ENCODE results near the gene DGCR2. TPM values are rescaled to one million over a fixed set of nuclear protein-coding genes. Genes with fewer than 3 reads are reported as not detected.

DGCR2 gene
- total and polyA plus RNA-seq, 2 of the 4 experiments (the other 2 are of a cell fraction), result 17.2 to 35.4 TPM

DNA sequence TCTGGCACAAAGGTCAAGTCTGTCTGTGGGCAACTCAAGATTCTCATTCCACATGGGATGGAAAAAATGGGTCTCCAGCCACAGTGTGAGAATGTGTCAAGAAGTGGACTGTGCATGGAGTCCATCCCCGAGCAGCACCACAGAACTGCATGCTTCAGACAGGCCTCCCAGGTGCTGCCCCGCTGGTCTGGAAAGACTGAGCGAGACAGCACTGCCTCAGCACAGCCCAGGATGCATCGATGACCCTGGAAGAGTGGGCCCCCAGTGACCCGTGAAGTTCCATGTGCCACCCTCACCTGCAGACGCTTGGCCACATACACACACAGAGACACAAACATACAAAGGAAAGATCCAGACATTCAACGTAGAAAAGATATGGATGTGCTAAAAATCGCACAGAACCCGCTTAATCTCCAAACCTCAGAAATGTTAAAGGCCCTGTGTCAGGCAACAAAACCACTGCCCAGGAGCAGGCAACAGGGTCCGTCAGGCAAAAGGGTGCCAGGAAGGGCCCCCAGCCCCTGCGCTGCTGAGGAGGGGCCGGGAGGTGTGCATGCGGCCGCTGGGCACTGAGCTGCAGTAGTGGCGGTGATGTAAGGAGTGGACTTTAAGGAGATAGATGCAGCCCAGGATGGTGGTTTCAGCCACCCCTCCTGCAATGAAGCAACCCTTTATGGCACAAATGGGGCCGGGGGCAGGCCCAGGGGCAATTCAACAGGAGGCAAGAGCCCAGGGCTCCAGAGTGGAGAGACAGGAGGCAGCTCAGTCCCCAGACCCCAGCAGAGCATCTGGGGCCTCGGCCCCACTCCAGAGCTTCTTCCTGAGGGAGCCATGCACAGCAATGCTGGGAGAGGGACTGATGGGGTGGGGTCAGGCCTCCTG lies 84.7 kb downstream of the DGCR2 start:
- Histone ChIP-seq H2BK120ac (ENCODE audit: low read depth, low read length) (no peak overlapping the region), H2BK20ac (ENCODE audit: low read depth, low read length) (no peak overlapping the region), H3K9ac (ENCODE audit: low read depth, low read length) (no peak overlapping the region), H2AK5ac (ENCODE audit: low read depth, low read length) (no peak overlapping the region), H2AK9ac (replicated peaks; ENCODE audit: low read depth, low read length, poor library complexity) (no peak overlapping the region), H3K4me2 (ENCODE audit: low read depth, low read length) (no peak overlapping the region), H3K18ac (ENCODE audit: low read depth, low read length) (no peak overlapping the region), H4K5ac (ENCODE audit: low read depth, low read length) (no peak overlapping the region), H4K8ac (ENCODE audit: low read depth in 2 of 2, low read length in 2 of 2) (no peak overlapping the region), H3K14ac (replicated peaks; ENCODE audit: low read depth, low read length) (no peak overlapping the region), H4K20me1 (ENCODE audit: insufficient read depth, low read length) (peaks cover 17% of the 10 kb centered on the region; the same call in 1 of the 2 replicates), H3K23ac (ENCODE audit: low read depth, low read length) (no peak overlapping the region), H3K4ac (ENCODE audit: low read depth, low read length) (no peak overlapping the region), H4K91ac (ENCODE audit: insufficient read depth, low read depth, low read length) (no peak overlapping the region), H3K4me1 (ENCODE audit: control insufficient read depth, insufficient read depth, low read length) (no peaks in the 10 kb centered on the region), H3K56ac (ENCODE audit: extremely low read depth, insufficient read depth, low read length) (no peak overlapping the region), H2BK15ac (ENCODE audit: low read depth, low read length) (no peak overlapping the region), H3K79me1 (ENCODE audit: low read depth in 1 of 2, low read length in 2 of 2) (no peaks in the 10 kb centered on the region; a peak in 1 of 4 replicates), H3K4me3 (ENCODE audit: insufficient read depth, low read depth, low read length) (no peak overlapping the region), H3K36me3 (ENCODE audit: control insufficient read depth, insufficient read depth, low read length) (peaks cover 33% of the 10 kb centered on the region), H3K27me3 (ENCODE audit: control insufficient read depth, insufficient read depth, low read length) (no peaks in the 10 kb centered on the region), H2BK5ac (ENCODE audit: low read depth, low read length, poor library complexity, severe bottlenecking) (no peak overlapping the region), H2AFZ (replicated peaks; ENCODE audit: low read length, poor library complexity) (no peak overlapping the region), H3K9me3 (ENCODE audit: control insufficient read depth, insufficient read depth, low read length) (no peaks in the 10 kb centered on the region), H3K27ac (ENCODE audit: insufficient read depth, low read length) (no peak overlapping the region), H3K9me1 (ENCODE audit: insufficient read depth, low read length) (no peaks in the 10 kb centered on the region)
- no TSS peak for BruUV-seq (replicated peaks)
- in situ Hi-C loops (cut with MboI; ENCODE audit: low sequenced_read_pairs) (no loop called here), intact Hi-C loops (cut with micrococcal nuclease) (no loop called here), dilution Hi-C loops (cut with HindIII; ENCODE audit: low sequenced_read_pairs, unreplicated experiment) (no loop called here)
- TF ChIP-seq CTCF (conservative IDR thresholded peaks at IDR 0.05; ENCODE audit: low read depth, low read length), result no peak
- no peak for TF ChIP-seq POLR2A (IDR thresholded peaks at IDR 0.05; ENCODE audit: low read depth, low read length)
- TF ChIP-seq USF2 (IDR thresholded peaks at IDR 0.05; ENCODE audit: low read depth, low read length), result no peak
- no peak for TF ChIP-seq MAFK (IDR thresholded peaks at IDR 0.05; ENCODE audit: low read depth, low read length)
- no peak for TF ChIP-seq CHD1 (IDR thresholded peaks at IDR 0.05; ENCODE audit: low read depth, low read length)
- TF ChIP-seq RFX5 (IDR thresholded peaks at IDR 0.05; ENCODE audit: low read depth, low read length), result no peak
- no peak for TF ChIP-seq RAD21 (IDR thresholded peaks at IDR 0.05; ENCODE audit: low read length)
- TF ChIP-seq SMC3 (IDR thresholded peaks at IDR 0.05; ENCODE audit: low read depth, low read length), result no peak
- TF ChIP-seq ELK1 (IDR thresholded peaks at IDR 0.05; ENCODE audit: borderline replicate concordance, low read depth, low read length), result no peak
- no peak for TF ChIP-seq MXI1 (IDR thresholded peaks at IDR 0.05; ENCODE audit: borderline replicate concordance, low read depth, low read length)
- no peak for TF ChIP-seq RCOR1 (IDR thresholded peaks at IDR 0.05; ENCODE audit: insufficient replicate concordance, low read length)
- TF ChIP-seq MAZ (IDR thresholded peaks at IDR 0.05; ENCODE audit: borderline replicate concordance, low read depth, low read length), result no peak
- no peak for TF ChIP-seq FOS (IDR thresholded peaks at IDR 0.05; ENCODE audit: low read depth, low read length)
- ATAC-seq (ENCODE audit: low read depth), result no peak; the same call in 1 of the 2 replicates
- 84% methylated on average over 5 of the region's 17 CpGs; no CpG with 5 or more reads in 1 of the 2 experiments for WGBS, 2 experiments (ENCODE audit: extremely low coverage in 2 of 2, insufficient read length in 1 of 2)
- no peak for DNase-seq
- CTCF ChIA-PET, result no interaction called here
- POLR2A ChIA-PET (ENCODE audit: unreplicated experiment), result interaction anchor here (0.5 kb wide), 1 partner anchor 168 kb away, joined by 8 read pairs; no protein-coding TSS in a partner anchor

Data from IMR-90 (cell line).